ENCODE measurements around the gene IGSF21. TPM values are rescaled to one million over a fixed set of nuclear protein-coding genes. Genes with fewer than 3 reads are reported as not detected.

The IGSF21 gene
- total and polyA plus RNA-seq, 2 donors (not counting 1 experiment from before 2014, with no cell fraction given): not detected

DNA sequence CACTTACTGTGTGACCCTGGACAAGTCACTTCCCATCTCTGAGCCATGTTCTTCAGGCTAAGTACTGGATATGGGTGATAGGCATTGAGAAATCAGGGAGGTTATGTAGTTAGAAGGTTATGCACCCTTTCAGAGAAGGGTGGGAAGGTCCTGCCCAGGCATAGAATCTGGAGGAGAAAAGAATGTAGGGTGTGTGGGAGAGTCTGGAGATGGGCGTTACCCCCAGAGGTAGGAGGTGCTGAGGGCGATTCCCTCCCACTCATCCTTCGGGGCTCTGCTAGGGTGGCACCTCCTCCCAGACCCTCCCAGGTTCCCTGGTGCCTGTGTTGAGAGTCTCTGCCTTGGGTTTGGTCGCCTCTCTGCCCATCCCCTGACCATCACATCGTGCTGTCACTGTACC is 51.1 kb downstream of the IGSF21 start:
- POLR2A ChIA-PET: no interaction called here
- CTCF ChIA-PET: no interaction called here
- H3K4me3 ChIP-seq (ENCODE audit: control extremely low read depth in 1 of 5, extremely low read depth in 1 of 5, insufficient read depth in 1 of 5, low read depth in 2 of 5, low read length in 4 of 5): no peak overlapping the region
- WGBS (ENCODE audit: insufficient coverage): 67% methylated on average over 5 of the region's 5 CpGs
- no peak overlapping the region for H3K27ac ChIP-seq (ENCODE audit: low read length in 2 of 2)
- no peak overlapping the region for H3K9ac ChIP-seq (ENCODE audit: low read length)
- intact Hi-C loops (cut with micrococcal nuclease): no loop called here
- no peak overlapping the region for H3K4me3 Mint-ChIP-seq
- H2AFZ ChIP-seq (ENCODE audit: insufficient read depth, low read depth, low read length, poor library complexity, severe bottlenecking): no peak overlapping the region
- no peaks in the 10 kb centered on the region for H3K36me3 ChIP-seq (replicated peaks in 1 of 2; ENCODE audit: control extremely low read depth in 1 of 2, control insufficient read depth in 1 of 2, extremely low read depth in 1 of 2, insufficient read depth in 2 of 2, low read length in 1 of 2)
- no peak overlapping the region for H3K4me2 ChIP-seq (replicated peaks; ENCODE audit: low read depth, low read length, poor library complexity, severe bottlenecking)
- peaks cover 0 to 2% (median 0%) of the 10 kb centered on the region in 4 experiments for H3K27me3 ChIP-seq (replicated peaks in 1 of 4; ENCODE audit: control extremely low read depth in 1 of 4, control insufficient read depth in 3 of 4, insufficient read depth in 4 of 4, low read length in 3 of 4)
- no peaks in the 10 kb centered on the region for H3K4me1 ChIP-seq (ENCODE audit: control insufficient read depth in 2 of 2, insufficient read depth in 2 of 2, low read length in 2 of 2)
- no peak overlapping the region for H3K27ac Mint-ChIP-seq
- TF ChIP-seq, protein P1, sequence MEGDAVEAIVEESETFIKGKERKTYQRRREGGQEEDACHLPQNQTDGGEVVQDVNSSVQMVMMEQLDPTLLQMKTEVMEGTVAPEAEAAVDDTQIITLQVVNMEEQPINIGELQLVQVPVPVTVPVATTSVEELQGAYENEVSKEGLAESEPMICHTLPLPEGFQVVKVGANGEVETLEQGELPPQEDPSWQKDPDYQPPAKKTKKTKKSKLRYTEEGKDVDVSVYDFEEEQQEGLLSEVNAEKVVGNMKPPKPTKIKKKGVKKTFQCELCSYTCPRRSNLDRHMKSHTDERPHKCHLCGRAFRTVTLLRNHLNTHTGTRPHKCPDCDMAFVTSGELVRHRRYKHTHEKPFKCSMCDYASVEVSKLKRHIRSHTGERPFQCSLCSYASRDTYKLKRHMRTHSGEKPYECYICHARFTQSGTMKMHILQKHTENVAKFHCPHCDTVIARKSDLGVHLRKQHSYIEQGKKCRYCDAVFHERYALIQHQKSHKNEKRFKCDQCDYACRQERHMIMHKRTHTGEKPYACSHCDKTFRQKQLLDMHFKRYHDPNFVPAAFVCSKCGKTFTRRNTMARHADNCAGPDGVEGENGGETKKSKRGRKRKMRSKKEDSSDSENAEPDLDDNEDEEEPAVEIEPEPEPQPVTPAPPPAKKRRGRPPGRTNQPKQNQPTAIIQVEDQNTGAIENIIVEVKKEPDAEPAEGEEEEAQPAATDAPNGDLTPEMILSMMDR (IDR thresholded peaks at IDR 0.05): no peak
- no peaks in the 10 kb centered on the region for H3K79me2 ChIP-seq (ENCODE audit: control insufficient read depth, insufficient read depth, low read length)
- H3K9me3 ChIP-seq (ENCODE audit: control extremely low read depth in 1 of 3, control insufficient read depth in 2 of 3, insufficient read depth in 1 of 3, low read length in 2 of 3): peaks cover 0 to 5% (median 0%) of the 10 kb centered on the region in 3 donors
- no peaks in the 10 kb centered on the region for H3K9me3 Mint-ChIP-seq (ENCODE audit: insufficient read depth)
- no peaks in the 10 kb centered on the region for H4K20me1 ChIP-seq (ENCODE audit: control insufficient read depth, insufficient read depth, low read length, poor library complexity, severe bottlenecking)
- H3K4me1 Mint-ChIP-seq: peaks cover 2% of the 10 kb centered on the region
- peaks cover 3% of the 10 kb centered on the region for H3K27me3 Mint-ChIP-seq
- no peak for DNase-seq
- ATAC-seq (ENCODE audit: low read depth): no peak

DNA sequence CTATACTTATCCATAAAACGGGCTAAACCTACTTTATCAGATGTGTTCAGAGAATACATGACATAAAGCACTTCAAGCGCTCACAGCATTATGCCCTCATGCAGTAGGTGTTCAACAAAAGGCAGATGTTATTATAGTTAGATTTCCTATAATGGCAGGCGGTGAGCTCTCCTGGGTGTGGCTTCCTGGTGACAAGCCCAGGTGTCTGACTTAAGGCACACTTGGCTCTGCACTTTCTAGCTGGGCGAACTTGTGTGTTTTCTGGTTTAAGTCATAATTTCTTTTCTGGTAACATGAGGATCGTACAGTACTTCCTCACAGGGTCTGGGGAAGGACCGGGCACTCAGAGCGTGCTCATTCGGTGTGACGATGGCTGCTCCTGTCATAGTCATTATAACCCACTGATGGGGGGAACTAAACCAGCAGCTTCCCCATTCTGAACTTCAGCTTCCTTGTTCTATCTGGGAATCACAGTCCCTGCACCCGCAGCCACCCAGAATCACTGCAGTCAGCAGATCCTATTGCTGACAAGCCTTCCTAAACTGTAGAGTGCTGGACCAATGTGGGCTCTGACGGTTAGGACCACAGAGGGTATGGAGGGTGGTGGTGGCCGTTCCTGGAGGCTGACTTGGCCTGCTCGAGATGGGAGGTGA is 52.8 kb downstream of the IGSF21 start:
- 45% methylated on average over 10 of the region's 13 CpGs for WGBS (ENCODE audit: insufficient coverage)
- no peaks in the 10 kb centered on the region for H3K79me2 ChIP-seq (ENCODE audit: control insufficient read depth, insufficient read depth, low read length)
- no peaks in the 10 kb centered on the region for H3K4me1 ChIP-seq (ENCODE audit: control insufficient read depth in 2 of 2, insufficient read depth in 2 of 2, low read length in 2 of 2)
- CTCF ChIA-PET: no interaction called here
- H3K4me2 ChIP-seq (replicated peaks; ENCODE audit: low read depth, low read length, poor library complexity, severe bottlenecking): no peak overlapping the region
- DNase-seq (no peak), ATAC-seq (ENCODE audit: low read depth) (no peak)
- H3K9ac ChIP-seq (ENCODE audit: low read length): no peak overlapping the region
- peaks cover 0 to 5% (median 0%) of the 10 kb centered on the region in 3 donors for H3K9me3 ChIP-seq (ENCODE audit: control extremely low read depth in 1 of 3, control insufficient read depth in 2 of 3, insufficient read depth in 1 of 3, low read length in 2 of 3)
- H3K9me3 Mint-ChIP-seq (ENCODE audit: insufficient read depth): no peaks in the 10 kb centered on the region
- H3K27me3 ChIP-seq (replicated peaks in 1 of 4; ENCODE audit: control extremely low read depth in 1 of 4, control insufficient read depth in 3 of 4, insufficient read depth in 4 of 4, low read length in 3 of 4): peaks cover 0 to 2% (median 0%) of the 10 kb centered on the region in 4 experiments
- H3K4me3 ChIP-seq (ENCODE audit: control extremely low read depth in 1 of 5, extremely low read depth in 1 of 5, insufficient read depth in 1 of 5, low read depth in 2 of 5, low read length in 4 of 5): no peak overlapping the region
- H3K4me3 Mint-ChIP-seq: no peak overlapping the region
- no peaks in the 10 kb centered on the region for H4K20me1 ChIP-seq (ENCODE audit: control insufficient read depth, insufficient read depth, low read length, poor library complexity, severe bottlenecking)
- H2AFZ ChIP-seq (ENCODE audit: insufficient read depth, low read depth, low read length, poor library complexity, severe bottlenecking): no peak overlapping the region
- no peak for TF ChIP-seq EZH2 (IDR thresholded peaks at IDR 0.05; ENCODE audit: borderline replicate concordance, insufficient read depth, low read depth, low read length, poor library complexity, severe bottlenecking)
- TF ChIP-seq, protein P1 (IDR thresholded peaks at IDR 0.05): no peak
- peaks cover 2% of the 10 kb centered on the region for H3K4me1 Mint-ChIP-seq
- H3K36me3 ChIP-seq (replicated peaks in 1 of 2; ENCODE audit: control extremely low read depth in 1 of 2, control insufficient read depth in 1 of 2, extremely low read depth in 1 of 2, insufficient read depth in 2 of 2, low read length in 1 of 2): no peaks in the 10 kb centered on the region
- peaks cover 3% of the 10 kb centered on the region for H3K27me3 Mint-ChIP-seq
- POLR2A ChIA-PET: no interaction called here
- intact Hi-C loops (cut with micrococcal nuclease): no loop called here
- H3K27ac Mint-ChIP-seq: no peak overlapping the region
- no peak overlapping the region for H3K27ac ChIP-seq (ENCODE audit: low read length in 2 of 2)
